Body of pancreas (tissue), 4 donors: Measurements from ENCODE around the gene AGAP1.

ENCODE experiments used
- CTCF ChIP-seq, 7 experiments: fragments of 450-650 bp in 4 of 7; fragments of 200-600 bp in 3 of 7; sonication (generic) in 3 of 7; IDR thresholded peaks; one replicate each; pipeline ENCODE4 v1.5.1; 2016 to 2019; ENCODE audit warnings: antibody characterized with exemption in 7 of 7
- POLR2A ChIP-seq, 3 donors: fragments of 450-650 bp; IDR thresholded peaks; one replicate each; pipeline ENCODE4 v1.6.1; 2016; ENCODE audit warnings: antibody characterized with exemption in 3 of 3, mild to moderate bottlenecking in 2 of 3

GRCh38 chr2:235697041-235697440 lies 203.2 kb downstream of the AGAP1 start:
- TF ChIP-seq CTCF (IDR thresholded peaks at IDR 0.05) (no peak), POLR2A (IDR thresholded peaks at IDR 0.05) (no peak)
